Activated naive CD4-positive, alpha-beta T cell treated with anti-CD3 and anti-CD28 coated beads, Interleukin-2, amount 10 ng/mL, durations not matched to agents 7 days and 5 days (primary cell): ENCODE results near the gene TRPV3.
"Not testable (repeated sequence)": the region's sequence is repeated elsewhere in the genome, so short reads cannot be mapped to it uniquely, and the experiment has no call there.

ENCODE experiments used
- CTCF ChIA-PET: fragments of 350-600 bp; sonication (Branson Sonifier 250); formaldehyde crosslinking; loops from one replicate; lab custom pipeline; 2021; ENCODE audit warnings: antibody characterized with exemption; lab: Charles Lee
- DNase-seq: peaks from one replicate; pipeline ENCODE4 v3.0.0-alpha.2; 2020
- H3K27ac Mint-ChIP-seq: one replicate; pipeline ENCODE4 v1.8.0; 2021; ENCODE audit warnings: mild to moderate bottlenecking, moderate library complexity, mixed read lengths
- H3K27me3 Mint-ChIP-seq: one replicate; pipeline ENCODE4 v1.8.0; 2021; ENCODE audit warnings: mild to moderate bottlenecking, mixed read lengths
- H3K36me3 Mint-ChIP-seq: one replicate; pipeline ENCODE4 v1.8.0; 2021; ENCODE audit warnings: mixed read lengths
- H3K4me1 Mint-ChIP-seq: one replicate; pipeline ENCODE4 v1.8.0; 2021; ENCODE audit warnings: mixed read lengths
- H3K4me3 Mint-ChIP-seq: one replicate; pipeline ENCODE4 v1.8.0; 2021; ENCODE audit warnings: mild to moderate bottlenecking, moderate library complexity, mixed read lengths
- H3K9me3 Mint-ChIP-seq: one replicate; pipeline ENCODE4 v1.8.0; 2021; ENCODE audit warnings: mixed read lengths

The TRPV3 gene

DNA sequence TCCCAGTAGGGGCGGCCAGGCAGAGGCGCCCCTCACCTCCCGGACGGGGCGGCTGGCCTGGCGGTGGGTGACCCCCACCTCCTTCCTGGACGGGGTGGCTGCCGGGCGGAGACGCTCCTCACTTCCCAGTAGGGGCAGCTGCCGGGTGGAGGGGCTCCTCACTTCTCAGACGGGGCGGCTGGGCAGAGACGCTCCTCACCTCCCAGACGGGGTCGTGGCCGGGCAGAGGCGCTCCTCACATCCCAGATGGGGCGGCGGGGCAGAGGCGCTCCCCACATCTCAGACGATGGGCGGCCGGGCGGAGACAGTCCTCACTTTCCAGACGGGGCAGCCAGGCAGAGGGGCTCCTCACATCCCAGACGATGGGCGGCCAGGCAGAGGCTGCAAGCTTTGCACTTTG is 6.6 kb upstream of the TRPV3 start:
- H3K9me3 Mint-ChIP-seq, CTCF ChIA-PET, DNase-seq, H3K4me3 Mint-ChIP-seq, H3K27me3 Mint-ChIP-seq, H3K4me1 Mint-ChIP-seq, H3K27ac Mint-ChIP-seq, H3K36me3 Mint-ChIP-seq: not testable (repeated sequence)

DNA sequence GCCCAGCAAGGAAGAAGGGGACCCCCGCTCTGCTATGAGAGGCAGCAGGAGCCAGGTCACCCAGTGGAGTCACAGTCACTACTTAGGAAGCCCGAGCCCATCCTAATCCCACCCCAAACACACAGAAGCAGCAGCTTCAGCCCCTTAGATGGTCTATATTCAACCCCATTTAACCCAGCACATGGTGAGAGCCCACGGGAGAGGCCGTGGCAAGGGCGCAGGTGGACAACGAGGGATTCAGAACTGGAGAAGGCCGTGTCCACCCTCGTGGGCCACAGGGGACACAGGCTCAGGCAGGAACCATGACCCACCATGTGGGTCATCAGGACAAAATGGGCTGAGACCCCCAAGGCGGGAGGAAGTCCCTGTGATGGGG is 1.6 kb upstream of the TRPV3 start:
- no peak overlapping the region for H3K4me3 Mint-ChIP-seq
- no peaks in the 10 kb centered on the region for H3K36me3 Mint-ChIP-seq
- H3K9me3 Mint-ChIP-seq = no peaks in the 10 kb centered on the region
- peaks cover 11% of the 10 kb centered on the region for H3K4me1 Mint-ChIP-seq
- H3K27ac Mint-ChIP-seq = peak overlapping the region; percentile 38
- no peaks in the 10 kb centered on the region for H3K27me3 Mint-ChIP-seq
- CTCF ChIA-PET = no interaction called here
- DNase-seq = no peak

DNA sequence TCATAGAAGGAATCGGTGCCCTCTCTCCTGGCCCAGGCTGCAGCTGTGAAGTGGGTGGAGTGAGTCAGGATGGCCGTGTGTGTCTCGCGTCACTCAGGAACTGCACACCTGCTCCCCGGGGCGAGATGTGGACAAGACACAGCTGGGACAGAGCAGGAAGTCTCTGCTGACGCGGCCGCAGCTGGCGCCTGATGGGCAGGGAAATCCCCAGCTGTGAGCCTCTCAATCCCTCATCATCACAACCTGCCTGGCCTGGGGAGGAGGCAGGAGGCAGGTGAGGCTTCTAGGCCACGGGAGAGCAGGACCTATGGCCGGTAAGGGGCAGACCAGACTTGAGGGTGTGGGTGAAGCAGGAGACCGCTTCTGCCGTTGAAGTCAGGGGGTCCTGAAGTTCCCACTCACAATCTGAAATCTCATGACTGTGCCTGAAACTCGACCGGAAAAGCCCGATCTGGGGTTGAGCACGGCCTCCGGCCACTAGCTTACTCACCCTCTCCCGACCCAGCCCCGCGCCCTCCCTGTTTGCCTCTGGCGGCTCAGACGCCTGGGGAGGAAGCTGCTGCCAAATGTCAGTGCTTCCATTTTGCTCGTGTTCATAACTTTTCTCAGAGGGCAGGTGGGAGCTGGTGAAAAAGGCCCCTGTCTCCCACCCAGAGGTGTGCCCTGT is 1.1 kb upstream of the TRPV3 start:
- Mint-ChIP-seq H3K27me3 (no peaks in the 10 kb centered on the region), H3K4me1 (peaks cover 11% of the 10 kb centered on the region), H3K36me3 (no peaks in the 10 kb centered on the region), H3K9me3 (no peaks in the 10 kb centered on the region), H3K27ac (peak overlapping the region; percentile 75), H3K4me3 (no peak overlapping the region)
- CTCF ChIA-PET = no interaction called here
- peak; percentile 55 for DNase-seq

DNA sequence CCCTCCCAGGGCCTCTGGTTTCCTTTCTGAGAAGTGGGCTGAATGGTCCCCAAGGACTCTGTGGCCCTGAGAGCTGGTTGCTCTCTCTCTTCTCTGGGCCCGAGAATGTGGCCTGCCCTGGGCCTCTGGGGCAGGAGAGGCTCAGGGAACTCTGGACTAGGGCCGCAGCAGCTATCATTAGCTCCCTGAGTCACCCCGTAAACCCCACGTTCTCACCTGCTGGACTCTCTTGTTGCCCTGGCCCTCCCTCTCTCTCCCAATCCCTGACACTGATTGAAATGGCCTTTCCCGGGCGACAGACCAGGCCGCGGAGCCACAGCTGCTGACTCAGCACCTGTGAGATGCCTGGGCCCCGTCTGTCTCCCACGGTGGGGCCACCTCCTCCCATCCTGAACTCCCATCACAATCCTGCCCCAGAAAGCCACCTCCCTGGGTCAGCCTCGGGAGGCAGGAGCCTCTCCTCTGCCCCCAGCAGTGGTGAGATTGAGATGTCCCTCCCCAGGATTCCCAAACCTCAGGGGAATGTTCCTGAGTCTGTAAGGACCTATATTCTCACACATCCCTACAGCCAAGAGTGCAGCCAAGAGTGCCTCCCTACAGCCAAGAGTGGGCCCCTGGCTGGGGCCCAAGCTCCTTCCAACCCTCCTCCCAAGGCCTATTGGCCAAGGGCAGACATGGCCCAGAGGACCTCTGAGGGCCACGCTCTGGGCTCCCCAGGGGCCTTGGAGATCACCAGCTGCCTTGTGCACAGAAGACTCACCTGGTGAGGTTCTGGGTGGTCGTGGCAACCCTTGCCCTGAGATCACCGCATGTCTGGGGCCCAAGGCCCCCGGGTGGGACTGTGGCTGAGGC is 470 bp downstream of the TRPV3 start:
- CTCF ChIA-PET = no interaction called here
- H3K4me1 Mint-ChIP-seq = peaks cover 9% of the 10 kb centered on the region

DNA sequence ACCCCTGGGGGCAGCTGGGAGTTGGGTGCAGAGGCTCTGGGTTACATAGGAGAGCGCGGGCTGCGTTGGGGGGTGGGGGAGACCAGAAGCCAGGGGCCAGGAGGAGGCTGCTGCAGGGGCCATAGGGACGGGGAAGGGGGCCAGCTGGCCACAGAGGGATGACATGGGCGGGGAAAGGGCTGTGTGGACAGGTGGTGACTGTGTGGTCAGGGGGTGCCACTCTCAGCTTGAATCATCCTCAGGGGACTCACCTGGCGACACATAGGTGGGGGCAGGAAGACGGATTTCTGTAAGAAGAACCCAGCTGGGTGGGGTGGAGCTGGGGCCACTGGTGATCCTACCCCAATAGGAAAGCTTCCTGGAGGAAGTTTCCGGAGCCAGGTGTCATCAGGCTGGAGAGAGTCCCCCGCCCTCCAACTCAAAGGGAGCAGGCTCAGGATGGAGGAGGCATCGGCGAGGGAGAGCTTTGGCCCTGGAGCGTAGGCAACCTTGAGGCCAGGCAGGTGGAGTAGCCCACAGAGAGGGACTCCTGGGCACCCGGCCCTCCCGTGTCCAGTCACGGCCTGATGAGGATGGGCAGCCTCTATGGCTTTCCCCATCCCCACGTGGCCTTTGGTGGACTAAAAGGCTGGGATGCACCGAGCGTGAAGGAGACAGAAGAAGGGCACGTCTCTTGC is 1.2 kb downstream of the TRPV3 start:
- no peaks in the 10 kb centered on the region for H3K36me3 Mint-ChIP-seq
- peaks cover 9% of the 10 kb centered on the region for H3K4me1 Mint-ChIP-seq
- no peak overlapping the region for H3K27ac Mint-ChIP-seq
- CTCF ChIA-PET = interaction anchor here (0.5 kb wide), 1 partner anchor 61 kb away, joined by 3 read pairs; no protein-coding TSS in a partner anchor
- H3K4me3 Mint-ChIP-seq = no peak overlapping the region
- H3K9me3 Mint-ChIP-seq = no peaks in the 10 kb centered on the region
- H3K27me3 Mint-ChIP-seq = peaks cover 5% of the 10 kb centered on the region
- DNase-seq = no peak

More for the DNA sequence above, 470 bp downstream of the TRPV3 start:
- Mint-ChIP-seq H3K27ac (no peak overlapping the region), H3K36me3 (no peaks in the 10 kb centered on the region), H3K27me3 (peaks cover 5% of the 10 kb centered on the region), H3K9me3 (no peaks in the 10 kb centered on the region), H3K4me3 (no peak overlapping the region)
- no peak for DNase-seq

DNA sequence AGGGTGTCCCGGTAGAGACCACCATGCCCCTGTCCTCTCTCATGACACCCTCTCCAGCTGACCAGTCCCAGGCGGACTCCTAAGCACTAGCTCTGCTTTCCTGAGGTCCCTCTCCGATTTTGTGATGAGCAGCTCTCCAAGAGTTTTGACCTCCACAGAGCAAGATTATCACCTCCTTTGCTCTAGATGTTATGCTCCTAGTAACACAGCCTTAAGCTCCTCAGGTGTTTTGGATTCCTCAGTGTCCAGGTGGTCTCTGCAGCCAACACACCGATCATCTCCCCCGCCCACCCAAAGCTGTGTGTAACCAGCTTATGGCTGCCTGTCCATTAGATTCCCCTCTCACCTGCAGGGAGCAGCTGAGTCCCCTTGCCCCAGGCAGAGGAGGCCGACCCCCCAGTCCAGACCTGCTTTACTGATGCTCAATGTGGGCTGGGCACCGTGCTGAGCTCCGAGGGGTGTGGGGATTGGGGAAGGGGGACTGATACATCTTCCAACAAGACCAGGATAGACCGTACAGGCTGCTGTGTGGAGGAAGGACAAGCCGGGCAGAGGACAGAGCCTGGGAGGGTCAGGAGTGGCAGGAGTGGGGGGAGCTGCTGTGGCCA is 2.3 kb downstream of the TRPV3 start:
- Mint-ChIP-seq H3K27ac (no peak overlapping the region), H3K4me1 (peaks cover 9% of the 10 kb centered on the region), H3K36me3 (no peaks in the 10 kb centered on the region), H3K9me3 (no peaks in the 10 kb centered on the region), H3K27me3 (peaks cover 11% of the 10 kb centered on the region), H3K4me3 (no peak overlapping the region)
- no peak for DNase-seq
- CTCF ChIA-PET = interaction anchor here (0.7 kb wide), 1 partner anchor 18 kb away, joined by 3 read pairs; no protein-coding TSS in a partner anchor

DNA sequence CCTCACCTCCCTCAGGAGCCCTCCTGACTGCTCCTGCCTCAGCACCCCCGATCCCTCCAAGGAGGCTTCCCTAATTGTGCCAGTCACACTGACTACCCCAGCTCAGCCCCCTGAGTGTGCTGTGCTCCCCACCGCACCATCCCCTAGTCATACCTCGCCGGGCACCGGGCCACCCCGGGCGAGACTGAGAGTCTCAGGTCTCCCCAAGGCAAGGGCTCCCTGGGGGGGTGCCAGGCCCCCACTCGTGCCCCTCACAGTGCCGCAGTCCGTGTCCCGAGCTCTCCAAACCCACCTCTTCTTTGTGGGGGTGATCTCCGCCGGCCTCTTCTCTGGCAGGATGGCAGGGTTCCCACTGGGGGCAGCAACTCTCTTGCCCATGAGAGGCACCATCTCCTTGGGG is 3.2 kb downstream of the TRPV3 start:
- no peak for DNase-seq
- no peaks in the 10 kb centered on the region for H3K36me3 Mint-ChIP-seq
- peaks cover 11% of the 10 kb centered on the region for H3K27me3 Mint-ChIP-seq
- H3K27ac Mint-ChIP-seq = no peak overlapping the region
- no peak overlapping the region for H3K4me3 Mint-ChIP-seq
- H3K4me1 Mint-ChIP-seq = peaks cover 9% of the 10 kb centered on the region
- H3K9me3 Mint-ChIP-seq = no peaks in the 10 kb centered on the region
- CTCF ChIA-PET = interaction anchor here (0.7 kb wide), 1 partner anchor 18 kb away, joined by 3 read pairs; no protein-coding TSS in a partner anchor

DNA sequence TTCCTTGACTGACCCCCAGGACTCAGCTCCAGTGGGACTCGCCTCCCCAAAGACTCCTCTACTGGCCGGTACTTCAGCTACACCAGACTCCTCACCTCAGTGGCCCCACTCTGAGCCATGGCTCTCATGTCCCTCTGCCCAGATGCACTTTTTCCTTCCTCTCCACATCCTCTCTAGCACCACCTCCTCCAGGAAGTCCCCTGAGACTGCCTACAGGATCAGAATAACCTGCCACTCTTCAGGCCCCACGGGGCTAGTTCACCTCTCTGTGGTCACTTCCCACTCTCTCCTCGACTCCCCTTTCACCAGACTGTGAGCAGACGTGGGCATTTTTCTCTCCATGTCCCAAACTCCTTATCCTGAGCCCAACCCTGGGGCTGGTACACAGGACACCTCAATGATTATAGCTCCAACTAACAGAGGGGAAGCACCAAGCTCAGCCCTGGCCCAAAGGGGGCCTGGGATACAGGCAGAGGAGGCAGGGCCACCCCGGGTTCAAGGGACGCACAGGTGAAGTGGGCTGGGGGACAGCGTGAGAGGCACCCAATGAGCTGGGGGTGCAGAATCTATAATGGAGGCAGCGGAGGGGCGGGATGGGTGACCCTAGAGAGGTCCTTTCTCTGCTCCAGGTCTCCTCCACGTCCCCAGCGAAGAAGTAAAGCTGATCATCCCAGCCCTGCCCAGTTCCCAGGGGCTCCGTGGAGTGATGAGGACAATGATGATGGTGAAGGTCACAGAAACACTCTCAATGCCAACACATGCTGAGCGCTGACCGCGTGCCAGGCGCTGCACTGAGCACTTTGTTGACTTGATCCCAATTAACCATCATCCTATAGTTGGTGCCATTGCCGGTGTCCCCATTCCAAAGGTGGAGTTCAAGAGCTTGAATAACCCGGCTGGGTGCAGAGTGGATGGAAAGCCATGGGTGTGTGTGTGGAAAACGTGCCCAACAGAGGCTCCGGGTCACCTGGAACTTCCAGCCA is 3.9 kb downstream of the TRPV3 start:
- Mint-ChIP-seq H3K36me3 (no peaks in the 10 kb centered on the region), H3K4me3 (no peak overlapping the region), H3K27me3 (peaks cover 11% of the 10 kb centered on the region), H3K4me1 (peaks cover 7% of the 10 kb centered on the region), H3K9me3 (no peaks in the 10 kb centered on the region), H3K27ac (no peak overlapping the region)
- CTCF ChIA-PET = no interaction called here
- no peak for DNase-seq

DNA sequence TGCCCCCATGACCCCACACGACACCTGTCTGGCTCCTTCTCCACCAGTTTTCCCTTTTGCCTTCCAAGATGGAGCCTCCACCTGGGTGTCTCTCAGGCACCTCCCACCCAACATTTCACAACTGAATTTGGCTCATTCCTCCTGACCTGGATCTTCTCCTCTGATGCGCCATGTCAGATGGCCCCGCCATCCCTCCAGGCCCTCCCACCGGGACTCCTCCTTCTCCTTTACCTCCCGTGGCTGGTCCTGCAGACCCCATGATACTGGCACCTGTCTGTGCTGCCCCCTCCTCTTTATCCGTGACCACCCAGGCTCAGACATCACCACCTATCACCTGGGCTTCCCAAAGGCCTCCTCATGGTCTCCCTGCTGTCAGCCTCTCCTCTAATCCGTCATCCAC is 4.7 kb downstream of the TRPV3 start:
- H3K4me1 Mint-ChIP-seq = peaks cover 2% of the 10 kb centered on the region
- DNase-seq = no peak
- no peak overlapping the region for H3K4me3 Mint-ChIP-seq
- H3K36me3 Mint-ChIP-seq = no peaks in the 10 kb centered on the region
- peaks cover 11% of the 10 kb centered on the region for H3K27me3 Mint-ChIP-seq
- CTCF ChIA-PET = no interaction called here
- no peak overlapping the region for H3K27ac Mint-ChIP-seq
- H3K9me3 Mint-ChIP-seq = no peaks in the 10 kb centered on the region

DNA sequence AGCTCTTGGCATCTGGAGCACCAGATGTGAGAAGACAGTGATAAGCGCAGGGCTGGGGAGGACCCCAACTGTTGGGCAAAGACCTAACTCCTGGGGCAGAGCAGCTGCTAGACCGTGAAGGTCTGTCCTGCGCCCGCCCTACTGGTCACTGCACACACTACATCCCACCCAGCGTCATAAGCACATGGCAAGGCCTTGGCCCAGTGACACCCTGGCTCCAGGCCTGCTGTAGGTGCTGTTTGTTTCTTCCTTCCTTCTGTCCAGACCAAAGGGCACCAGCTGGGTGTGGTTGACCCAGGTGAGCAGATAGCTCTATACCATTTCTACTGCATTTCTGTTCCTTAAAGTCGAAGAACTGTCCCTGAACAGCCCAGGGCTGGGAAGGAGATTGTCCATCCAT is 6.4 kb downstream of the TRPV3 start:
- CTCF ChIA-PET = no interaction called here
- Mint-ChIP-seq H3K4me3 (no peak overlapping the region), H3K27me3 (peaks cover 11% of the 10 kb centered on the region), H3K36me3 (no peaks in the 10 kb centered on the region), H3K4me1 (no peaks in the 10 kb centered on the region), H3K9me3 (no peaks in the 10 kb centered on the region), H3K27ac (no peak overlapping the region)
- DNase-seq = no peak

DNA sequence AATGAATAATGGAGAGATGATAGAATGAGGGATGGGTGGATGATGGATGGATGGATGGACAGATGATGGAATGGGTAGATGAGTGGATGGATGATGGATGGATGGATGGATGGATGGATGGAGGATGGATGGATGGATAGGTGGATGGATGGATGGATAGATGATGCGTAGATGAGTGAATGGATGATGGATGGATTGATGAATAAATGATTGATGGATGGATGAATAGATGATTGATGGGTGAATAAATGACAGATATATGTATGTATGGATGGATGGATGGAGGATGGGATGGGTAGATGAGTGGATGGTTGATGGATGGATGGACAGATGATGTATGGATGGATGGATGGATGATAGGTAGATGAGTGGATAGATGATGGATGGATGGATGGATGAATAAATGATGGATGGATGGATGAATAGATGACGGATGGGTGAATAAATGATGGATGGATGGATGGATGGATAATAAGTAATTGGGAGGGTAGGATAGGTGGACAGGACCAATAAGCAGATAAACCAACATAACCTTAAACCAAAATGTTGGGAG is 7.9 kb downstream of the TRPV3 start:
- CTCF ChIA-PET = no interaction called here
- no peaks in the 10 kb centered on the region for H3K36me3 Mint-ChIP-seq
- no peak overlapping the region for H3K4me3 Mint-ChIP-seq
- no peaks in the 10 kb centered on the region for H3K9me3 Mint-ChIP-seq
- H3K27me3 Mint-ChIP-seq = peaks cover 11% of the 10 kb centered on the region
- no peak for DNase-seq
- no peaks in the 10 kb centered on the region for H3K4me1 Mint-ChIP-seq
- H3K27ac Mint-ChIP-seq = no peak overlapping the region

DNA sequence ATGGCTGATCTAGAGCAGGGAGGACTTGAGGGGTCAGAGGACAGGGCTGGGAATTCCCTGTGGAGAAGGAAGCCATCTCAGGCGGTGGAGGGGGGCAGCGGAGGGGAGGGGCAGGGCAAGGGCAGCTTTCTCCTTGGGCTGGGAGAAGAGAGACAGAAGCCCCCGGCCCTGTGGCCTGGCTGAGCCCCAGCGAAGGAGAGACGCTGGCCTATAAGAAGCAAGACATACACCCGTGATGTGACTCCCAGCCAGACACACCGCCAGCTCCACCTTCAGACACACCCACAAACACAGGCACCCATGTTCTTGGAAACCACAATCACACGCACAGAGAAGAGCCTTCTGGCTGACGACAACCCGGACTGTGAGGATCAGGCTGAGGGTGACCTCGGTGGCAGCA is 10.0 kb downstream of the TRPV3 start:
- DNase-seq = no peak
- Mint-ChIP-seq H3K4me1 (no peaks in the 10 kb centered on the region), H3K4me3 (no peak overlapping the region), H3K27ac (no peak overlapping the region), H3K36me3 (no peaks in the 10 kb centered on the region), H3K9me3 (no peaks in the 10 kb centered on the region), H3K27me3 (peaks cover 15% of the 10 kb centered on the region)
- CTCF ChIA-PET = no interaction called here

DNA sequence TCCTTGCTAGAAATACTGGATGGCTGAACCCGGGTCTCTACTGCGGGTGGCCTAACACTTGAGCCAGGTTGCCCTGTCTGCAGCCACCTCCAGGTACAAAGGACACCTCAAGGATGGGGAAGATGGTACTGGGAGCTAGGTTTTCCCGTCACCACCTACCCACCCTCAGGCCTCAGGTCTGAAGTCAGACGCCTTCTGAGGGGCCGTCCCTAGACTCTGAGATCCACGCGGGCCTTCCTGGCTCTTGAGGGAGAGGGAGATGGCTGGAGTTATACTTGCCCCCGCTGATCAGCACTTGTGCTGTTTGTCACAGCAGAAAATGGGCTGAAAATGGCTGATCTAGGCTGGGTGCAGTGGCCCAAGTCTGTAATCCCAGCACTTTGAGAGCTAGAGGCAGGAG is 10.6 kb downstream of the TRPV3 start:
- Mint-ChIP-seq H3K4me3 (no peak overlapping the region), H3K27ac (no peak overlapping the region), H3K4me1 (no peaks in the 10 kb centered on the region), H3K27me3 (peaks cover 16% of the 10 kb centered on the region), H3K9me3 (no peaks in the 10 kb centered on the region), H3K36me3 (no peaks in the 10 kb centered on the region)
- CTCF ChIA-PET = no interaction called here
- no peak for DNase-seq
